ENCODE measurements around the gene DNAH9. TPM values are rescaled to one million over a fixed set of nuclear protein-coding genes. Genes with fewer than 3 reads are reported as not detected.
A peak's percentile ranks its signal among the peaks of the same experiment; 100 is the strongest.
"Not testable (repeated sequence)": the region's sequence is repeated elsewhere in the genome, so short reads cannot be mapped to it uniquely, and the experiment has no call there.

The DNAH9 gene
- total and polyA plus RNA-seq, 5 donors, result 0.20 to 0.47 (median 0.30) TPM; not detected in 1

GRCh38 chr17:11917415-11917814, 319.1 kb downstream of the DNAH9 start:
- 77% methylated on average over 5 of the region's 5 CpGs for WGBS
- ATAC-seq (no peak), DNase-seq (no peak)
- Histone ChIP-seq H3K4me3 (ENCODE audit: low read length) (no peak overlapping the region), H3K9me3 (ENCODE audit: control insufficient read depth, low read length) (no peaks in the 10 kb centered on the region), H3K27ac (ENCODE audit: low read length) (no peak overlapping the region), H3K4me1 (ENCODE audit: control insufficient read depth, insufficient read depth, low read length) (no peaks in the 10 kb centered on the region), H3K27me3 (ENCODE audit: control insufficient read depth, insufficient read depth) (no peaks in the 10 kb centered on the region)
- intact Hi-C loops (cut with DNase I), result no loop called here

GRCh38 chr17:11921296-11921695, 323.0 kb downstream of the DNAH9 start:
- intact Hi-C loops (cut with DNase I), result no loop called here
- WGBS, result 95% methylated on average over 6 of the region's 6 CpGs
- H3K4me1 ChIP-seq (ENCODE audit: control insufficient read depth, insufficient read depth, low read length), result no peaks in the 10 kb centered on the region
- no peak overlapping the region for H3K27ac ChIP-seq (ENCODE audit: low read length)
- DNase-seq, result no peak
- no peak overlapping the region for H3K4me3 ChIP-seq (ENCODE audit: low read length)
- no peaks in the 10 kb centered on the region for H3K9me3 ChIP-seq (ENCODE audit: control insufficient read depth, low read length)
- no peak for ATAC-seq
- no peaks in the 10 kb centered on the region for H3K27me3 ChIP-seq (ENCODE audit: control insufficient read depth, insufficient read depth)

GRCh38 chr17:11922638-11923037, 324.4 kb downstream of the DNAH9 start:
- WGBS, result 71% methylated on average over 1 of the region's 1 CpG
- Histone ChIP-seq H3K27ac (ENCODE audit: low read length) (no peak overlapping the region), H3K9me3 (ENCODE audit: control insufficient read depth, low read length) (no peaks in the 10 kb centered on the region), H3K4me3 (ENCODE audit: low read length) (no peak overlapping the region), H3K27me3 (ENCODE audit: control insufficient read depth, insufficient read depth) (no peaks in the 10 kb centered on the region), H3K4me1 (ENCODE audit: control insufficient read depth, insufficient read depth, low read length) (no peaks in the 10 kb centered on the region)
- ATAC-seq (no peak), DNase-seq (no peak)
- intact Hi-C loops (cut with DNase I), result no loop called here

- DNase-seq, result no peak
- H3K4me3 ChIP-seq (ENCODE audit: low read length), result no peak overlapping the region
- no peak for ATAC-seq
- H3K27ac ChIP-seq (ENCODE audit: low read length), result no peak overlapping the region
- intact Hi-C loops (cut with DNase I), result no loop called here
- 63% methylated on average over 6 of the region's 6 CpGs for WGBS
- no peaks in the 10 kb centered on the region for H3K4me1 ChIP-seq (ENCODE audit: control insufficient read depth, insufficient read depth, low read length)
- no peaks in the 10 kb centered on the region for H3K27me3 ChIP-seq (ENCODE audit: control insufficient read depth, insufficient read depth)
- no peaks in the 10 kb centered on the region for H3K9me3 ChIP-seq (ENCODE audit: control insufficient read depth, low read length)
Measured at GRCh38 chr17:11924076-11924475, 325.8 kb downstream of the DNAH9 start.

GRCh38 chr17:11925262-11926021, 327.2 kb downstream of the DNAH9 start:
- no peaks in the 10 kb centered on the region for H3K9me3 ChIP-seq (ENCODE audit: control insufficient read depth, low read length)
- no peaks in the 10 kb centered on the region for H3K4me1 ChIP-seq (ENCODE audit: control insufficient read depth, insufficient read depth, low read length)
- peak; percentile 63 to 73 (median 70) for DNase-seq
- no peaks in the 10 kb centered on the region for H3K27me3 ChIP-seq (ENCODE audit: control insufficient read depth, insufficient read depth)
- intact Hi-C loops (cut with DNase I), result no loop called here
- WGBS, result 42% methylated on average over 6 of the region's 6 CpGs
- peak; percentile 88 to 97 for ATAC-seq
- peak overlapping the region; percentile 17 for H3K27ac ChIP-seq (ENCODE audit: low read length)
- H3K4me3 ChIP-seq (ENCODE audit: low read length), result no peak overlapping the region

- ATAC-seq (no peak), DNase-seq (no peak)
- Histone ChIP-seq H3K4me1 (ENCODE audit: control insufficient read depth, insufficient read depth, low read length) (no peaks in the 10 kb centered on the region), H3K27me3 (ENCODE audit: control insufficient read depth, insufficient read depth) (no peaks in the 10 kb centered on the region), H3K9me3 (ENCODE audit: control insufficient read depth, low read length) (no peaks in the 10 kb centered on the region), H3K27ac (ENCODE audit: low read length) (no peak overlapping the region), H3K4me3 (ENCODE audit: low read length) (no peak overlapping the region)
- intact Hi-C loops (cut with DNase I), result no loop called here
- 55% methylated on average over 4 of the region's 4 CpGs for WGBS
Measured at GRCh38 chr17:11928436-11928835, 330.2 kb downstream of the DNAH9 start.

- ATAC-seq (no peak), DNase-seq (no peak)
- Histone ChIP-seq H3K27ac (ENCODE audit: low read length) (no peak overlapping the region), H3K4me3 (ENCODE audit: low read length) (no peak overlapping the region), H3K9me3 (ENCODE audit: control insufficient read depth, low read length) (no peaks in the 10 kb centered on the region), H3K4me1 (ENCODE audit: control insufficient read depth, insufficient read depth, low read length) (no peaks in the 10 kb centered on the region), H3K27me3 (ENCODE audit: control insufficient read depth, insufficient read depth) (no peaks in the 10 kb centered on the region)
- intact Hi-C loops (cut with DNase I), result no loop called here
- WGBS, result 90% methylated on average over 10 of the region's 10 CpGs
Measured at GRCh38 chr17:11932337-11932898, 334.1 kb downstream of the DNAH9 start.

GRCh38 chr17:11935734-11936406, 337.6 kb downstream of the DNAH9 start:
- no peak overlapping the region for H3K4me3 ChIP-seq (ENCODE audit: low read length)
- H3K27ac ChIP-seq (ENCODE audit: low read length), result no peak overlapping the region
- peak in 2 of 3 donors; percentile 40 to 45 for DNase-seq
- H3K27me3 ChIP-seq (ENCODE audit: control insufficient read depth, insufficient read depth), result no peaks in the 10 kb centered on the region
- ATAC-seq, result no peak
- WGBS, result 40% methylated on average over 14 of the region's 14 CpGs
- H3K4me1 ChIP-seq (ENCODE audit: control insufficient read depth, insufficient read depth, low read length), result no peaks in the 10 kb centered on the region
- intact Hi-C loops (cut with DNase I), result no loop called here
- no peaks in the 10 kb centered on the region for H3K9me3 ChIP-seq (ENCODE audit: control insufficient read depth, low read length)

- Histone ChIP-seq H3K9me3 (ENCODE audit: control insufficient read depth, low read length) (no peaks in the 10 kb centered on the region), H3K4me3 (ENCODE audit: low read length) (no peak overlapping the region), H3K4me1 (ENCODE audit: control insufficient read depth, insufficient read depth, low read length) (no peaks in the 10 kb centered on the region), H3K27me3 (ENCODE audit: control insufficient read depth, insufficient read depth) (no peaks in the 10 kb centered on the region), H3K27ac (ENCODE audit: low read length) (no peak overlapping the region)
- no peak for ATAC-seq
- WGBS, result 67% methylated on average over 2 of the region's 2 CpGs
- DNase-seq, result no peak
- intact Hi-C loops (cut with DNase I), result no loop called here
Measured at GRCh38 chr17:11940904-11941303, 342.6 kb downstream of the DNAH9 start.

GRCh38 chr17:11943086-11943485, 344.8 kb downstream of the DNAH9 start:
- H3K27me3 ChIP-seq (ENCODE audit: control insufficient read depth, insufficient read depth); H3K4me3 ChIP-seq (ENCODE audit: low read length); intact Hi-C loops (cut with DNase I); H3K27ac ChIP-seq (ENCODE audit: low read length); H3K4me1 ChIP-seq (ENCODE audit: control insufficient read depth, insufficient read depth, low read length); H3K9me3 ChIP-seq (ENCODE audit: control insufficient read depth, low read length); DNase-seq; ATAC-seq: not testable (repeated sequence)
- 94% methylated on average over 11 of the region's 11 CpGs for WGBS

- Histone ChIP-seq H3K4me1 (ENCODE audit: control insufficient read depth, insufficient read depth, low read length) (no peaks in the 10 kb centered on the region), H3K4me3 (ENCODE audit: low read length) (no peak overlapping the region), H3K27me3 (ENCODE audit: control insufficient read depth, insufficient read depth) (no peaks in the 10 kb centered on the region), H3K27ac (ENCODE audit: low read length) (no peak overlapping the region), H3K9me3 (ENCODE audit: control insufficient read depth, low read length) (no peaks in the 10 kb centered on the region)
- DNase-seq (no peak), ATAC-seq (no peak)
- intact Hi-C loops (cut with DNase I), result no loop called here
- 87% methylated on average over 7 of the region's 7 CpGs for WGBS
Measured at GRCh38 chr17:11943759-11944347, 345.6 kb downstream of the DNAH9 start.

Measured in right cardiac atrium (tissue), 5 donors.